Loucy (cell line): ENCODE data around the gene IL1B.

Experiments used
- H2AFZ ChIP-seq: fragments of 200-600 bp; sonication (generic); 2 replicates; pipeline ENCODE4 v1.6.0; 2016; ENCODE audit warnings: antibody characterized with exemption, mild to moderate bottlenecking, low read length, moderate library complexity
- H3F3A ChIP-seq: fragments of 200-600 bp; 2 replicates; pipeline ENCODE4 v1.6.0; 2016; ENCODE audit warnings: antibody characterized with exemption, low read depth, mild to moderate bottlenecking
- H3K27me3 ChIP-seq: fragments of 200-600 bp; sonication (generic); 2 replicates; pipeline ENCODE4 v1.6.1; 2014; ENCODE audit warnings: low read length, mild to moderate bottlenecking; ENCODE audit not compliant: insufficient read depth, poor library complexity, severe bottlenecking
- H3K36me3 ChIP-seq: fragments of 200-600 bp; sonication (generic); 2 replicates; pipeline ENCODE4 v1.6.1; 2016; ENCODE audit warnings: low read length; ENCODE audit not compliant: insufficient read depth
- H3K4me1 ChIP-seq: fragments of 200-600 bp; sonication (generic); 2 replicates; pipeline ENCODE4 v1.5.1; 2014; ENCODE audit warnings: low read length, mild to moderate bottlenecking; ENCODE audit not compliant: insufficient read depth, poor library complexity, severe bottlenecking
- H3K4me2 ChIP-seq: fragments of 200-600 bp; sonication (generic); 2 replicates; pipeline ENCODE4 v1.6.0; 2014; ENCODE audit warnings: antibody characterized with exemption, low read length, low read depth, mild to moderate bottlenecking; ENCODE audit not compliant: poor library complexity, severe bottlenecking
- H3K4me3 ChIP-seq: fragments of 200-600 bp; sonication (generic); 2 replicates; pipeline ENCODE4 v1.5.1; 2014; ENCODE audit warnings: low read length, mild to moderate bottlenecking, mixed read lengths; ENCODE audit not compliant: poor library complexity, severe bottlenecking
- H3K79me2 ChIP-seq: fragments of 200-600 bp; sonication (generic); 2 replicates; pipeline ENCODE4 v1.6.1; 2014; ENCODE audit warnings: low read length; ENCODE audit not compliant: insufficient read depth
- H3K9ac ChIP-seq: fragments of 200-600 bp; sonication (generic); 2 replicates; pipeline ENCODE4 v1.6.0; 2014; ENCODE audit warnings: mild to moderate bottlenecking, low read depth, low read length, moderate library complexity; ENCODE audit not compliant: poor library complexity, severe bottlenecking
- H3K9me2 ChIP-seq: fragments of 200-600 bp; sonication (generic); replicated peaks from 2 replicates; pipeline ENCODE4 v1.6.1; 2016; ENCODE audit warnings: low read depth, low read length, mixed read lengths
- H3K9me3 ChIP-seq: fragments of 200-600 bp; sonication (generic); 2 replicates; pipeline ENCODE4 v1.6.1; 2014; ENCODE audit warnings: mild to moderate bottlenecking, antibody characterized with exemption, low read length, low read depth; ENCODE audit not compliant: insufficient read depth
- H4K20me1 ChIP-seq: fragments of 200-600 bp; sonication (generic); 2 replicates; pipeline ENCODE4 v1.6.0; 2014; ENCODE audit warnings: antibody characterized with exemption, low read length, mild to moderate bottlenecking; ENCODE audit not compliant: insufficient read depth, poor library complexity, severe bottlenecking
- CTCF ChIP-seq: fragments of 200-600 bp; sonication (generic); conservative IDR thresholded peaks from 2 replicates; pipeline ENCODE4 v1.5.1; 2014; ENCODE audit warnings: mild to moderate bottlenecking, antibody characterized with exemption, low read length
- EZH2phosphoT487 ChIP-seq: fragments of 200-600 bp; IDR thresholded peaks from 2 replicates; pipeline ENCODE4 v1.6.1; 2018; ENCODE audit warnings: antibody characterized with exemption, mild to moderate bottlenecking, moderate library complexity, borderline replicate concordance

Gene IL1B

DNA sequence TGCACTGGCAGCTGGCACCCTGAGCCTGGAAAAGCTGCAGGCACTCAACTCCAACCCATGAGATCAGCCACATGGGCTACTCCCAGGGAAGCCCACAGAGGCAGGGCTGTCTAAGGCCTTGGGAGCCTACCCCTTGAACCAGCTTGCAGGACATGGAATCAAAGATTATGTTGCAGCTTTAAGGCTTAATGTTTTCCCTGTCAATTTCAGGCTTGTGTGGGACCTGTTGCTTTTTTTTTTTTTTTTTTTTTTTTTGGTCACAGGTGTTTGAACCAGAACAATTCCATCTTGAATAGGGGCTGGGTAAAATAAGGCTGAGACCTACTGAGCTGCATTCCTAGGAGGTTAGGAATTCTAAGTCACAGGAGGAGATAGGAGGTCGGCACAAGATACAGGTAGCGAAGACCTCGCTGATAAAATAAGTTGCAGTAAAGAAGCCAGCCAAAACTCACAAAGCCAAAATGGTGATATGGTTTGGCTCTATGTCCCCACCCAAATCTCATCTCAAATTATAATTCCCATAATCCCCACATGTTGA is 44.8 kb downstream of the IL1B start:
- Histone ChIP-seq H3K9me3 (no peaks in the 10 kb centered on the region), H3K27me3 (no peaks in the 10 kb centered on the region), H3K4me3 (no peak overlapping the region), H2AFZ (no peak overlapping the region), H3K4me2 (no peak overlapping the region), H3K4me1 (peaks cover 2% of the 10 kb centered on the region), H3K36me3 (no peaks in the 10 kb centered on the region), H3K9me2 (no peaks in the 10 kb centered on the region), H3K9ac (no peak overlapping the region), H3F3A (no peaks in the 10 kb centered on the region), H4K20me1 (no peaks in the 10 kb centered on the region), H3K79me2 (no peaks in the 10 kb centered on the region)
- no peak for TF ChIP-seq CTCF
- no peak for TF ChIP-seq EZH2phosphoT487

DNA sequence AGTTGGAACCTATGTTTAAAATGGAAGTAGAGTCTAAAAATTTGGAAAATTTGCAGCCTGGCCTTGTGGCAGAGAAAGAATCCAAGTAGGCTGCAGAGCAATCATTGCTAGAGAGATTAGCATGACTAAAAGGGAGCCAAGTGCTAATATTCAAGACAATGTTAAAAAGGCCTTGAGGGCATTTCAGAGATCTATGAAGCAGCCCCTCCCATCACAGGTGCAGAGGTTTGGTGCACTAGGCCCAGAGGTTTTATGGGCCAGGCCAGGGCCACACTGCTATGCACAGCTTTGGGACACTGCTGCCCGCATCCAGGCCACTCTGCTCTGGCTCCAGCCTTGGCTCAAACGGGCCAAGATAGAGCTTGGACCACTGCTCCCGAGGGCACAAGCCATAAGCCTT is 45.6 kb downstream of the IL1B start:
- no peaks in the 10 kb centered on the region for H3K27me3 ChIP-seq

GRCh38 chr2:112790305-112790704 is 46.3 kb downstream of the IL1B start:
- no peaks in the 10 kb centered on the region for H3K79me2 ChIP-seq
- no peaks in the 10 kb centered on the region for H3F3A ChIP-seq
- H3K9ac ChIP-seq, result no peak overlapping the region
- TF ChIP-seq CTCF (no peak), EZH2phosphoT487 (no peak)
- no peaks in the 10 kb centered on the region for H3K9me3 ChIP-seq
- H3K4me2 ChIP-seq, result no peak overlapping the region
- H3K4me1 ChIP-seq, result peaks cover 2% of the 10 kb centered on the region
- H3K4me3 ChIP-seq, result no peak overlapping the region
- no peak overlapping the region for H2AFZ ChIP-seq
- H3K36me3 ChIP-seq, result no peaks in the 10 kb centered on the region
- H4K20me1 ChIP-seq, result no peaks in the 10 kb centered on the region
- no peaks in the 10 kb centered on the region for H3K9me2 ChIP-seq
- H3K27me3 ChIP-seq, result no peaks in the 10 kb centered on the region

More for the DNA sequence above, 45.6 kb downstream of the IL1B start:
- Histone ChIP-seq H3K9ac (no peak overlapping the region), H3K9me3 (no peaks in the 10 kb centered on the region), H3K79me2 (no peaks in the 10 kb centered on the region), H3K36me3 (no peaks in the 10 kb centered on the region), H4K20me1 (no peaks in the 10 kb centered on the region), H3F3A (no peaks in the 10 kb centered on the region), H3K9me2 (no peaks in the 10 kb centered on the region), H3K4me3 (no peak overlapping the region), H2AFZ (no peak overlapping the region), H3K4me2 (no peak overlapping the region), H3K4me1 (peaks cover 2% of the 10 kb centered on the region)
- TF ChIP-seq CTCF, result no peak
- no peak for TF ChIP-seq EZH2phosphoT487
